GM12874 (cell line): ENCODE results near the gene KCNJ5.

Experiments
- CTCF ChIP-seq: IDR thresholded peaks from 2 replicates; pipeline ENCODE4 v1.5.1; 2011; ENCODE audit warnings: low read depth, mild to moderate bottlenecking, control low read depth, low read length, moderate library complexity; ENCODE audit not compliant: insufficient read depth

Gene KCNJ5

GRCh38 chr11:128964463-128964930, 73.3 kb downstream of the KCNJ5 start:
- TF ChIP-seq CTCF, result no peak

GRCh38 chr11:128965485-128965884, 74.3 kb downstream of the KCNJ5 start:
- no peak for TF ChIP-seq CTCF

- no peak for TF ChIP-seq CTCF
Measured at GRCh38 chr11:128967578-128967977, 76.4 kb downstream of the KCNJ5 start.

GRCh38 chr11:128968916-128969315, 77.8 kb downstream of the KCNJ5 start:
- no peak for TF ChIP-seq CTCF
